Muscle layer of colon (tissue), 2 donors: Measurements from ENCODE around the gene STRADB.
"Not testable (repeated sequence)": the region's sequence is repeated elsewhere in the genome, so short reads cannot be mapped to it uniquely, and the experiment has no call there.

Source experiments
- H3K27ac ChIP-seq: one replicate; pipeline ENCODE4 v1.7.0; 2013; ENCODE audit warnings: low read depth, mild to moderate bottlenecking, low read length, moderate library complexity
- H3K27me3 ChIP-seq, 2 donors: one replicate each; pipeline ENCODE4 v1.7.0; 2013; ENCODE audit warnings: low read length in 2 of 2, mild to moderate bottlenecking in 2 of 2; ENCODE audit not compliant: insufficient read depth in 2 of 2, control insufficient read depth in 1 of 2
- H3K36me3 ChIP-seq: one replicate; pipeline ENCODE4 v1.7.0; 2013; ENCODE audit warnings: mild to moderate bottlenecking, low read length; ENCODE audit not compliant: insufficient read depth
- H3K4me1 ChIP-seq: one replicate; pipeline ENCODE4 v1.7.0; 2013; ENCODE audit warnings: mild to moderate bottlenecking, low read length; ENCODE audit not compliant: insufficient read depth
- H3K4me3 ChIP-seq, 2 donors: one replicate each; pipeline ENCODE4 v1.7.0; 2013; ENCODE audit warnings: low read length in 2 of 2, low read depth in 1 of 2, mild to moderate bottlenecking in 1 of 2, moderate library complexity in 1 of 2
- H3K9ac ChIP-seq: one replicate; pipeline ENCODE4 v1.7.0; 2013; ENCODE audit warnings: low read length
- H3K9me3 ChIP-seq: one replicate; pipeline ENCODE4 v1.7.0; 2013; ENCODE audit warnings: mild to moderate bottlenecking, low read length
- donor health status: abdominal sarcoma.
- donor health status: Adenocarcinoma of cecum.

STRADB gene

DNA sequence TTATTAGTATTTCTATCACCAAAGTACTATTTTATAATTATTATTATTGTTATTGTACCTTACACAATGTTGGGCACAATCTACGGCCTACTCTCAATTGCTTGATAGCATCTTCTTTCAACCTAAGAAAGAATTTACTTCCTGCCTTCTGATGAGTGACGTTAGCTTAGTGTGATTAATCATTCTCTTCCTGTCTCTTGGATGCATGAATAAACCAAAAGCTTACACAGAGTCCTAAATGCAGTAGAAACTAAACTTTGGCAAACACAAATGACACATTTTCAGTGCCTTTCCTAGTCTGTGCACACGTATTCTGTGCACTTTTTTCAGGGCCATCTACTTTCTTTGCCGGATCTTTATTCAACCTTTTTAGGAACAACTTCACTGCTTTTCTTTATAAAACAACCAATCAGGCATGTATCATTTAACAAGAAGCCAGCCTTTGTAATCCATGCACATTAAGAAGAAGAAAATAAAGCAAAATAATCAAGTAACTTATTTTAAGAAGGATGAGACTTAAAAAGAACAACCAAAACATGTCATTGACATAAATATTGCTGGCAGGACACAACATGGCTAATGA lies 19.4 kb upstream of the STRADB start:
- no peaks in the 10 kb centered on the region for H3K27me3 ChIP-seq
- H3K9ac ChIP-seq, result no peak overlapping the region
- H3K9me3 ChIP-seq, result no peaks in the 10 kb centered on the region
- peaks cover 18% of the 10 kb centered on the region for H3K4me1 ChIP-seq
- H3K36me3 ChIP-seq, result no peaks in the 10 kb centered on the region
- no peak overlapping the region for H3K4me3 ChIP-seq
- no peak overlapping the region for H3K27ac ChIP-seq

GRCh38 chr2:201432621-201433393 lies 18.7 kb upstream of the STRADB start:
- Histone ChIP-seq H3K36me3 (no peaks in the 10 kb centered on the region), H3K4me1 (peaks cover 18% of the 10 kb centered on the region), H3K27me3 (no peaks in the 10 kb centered on the region), H3K4me3 (no peak overlapping the region), H3K27ac (no peak overlapping the region), H3K9me3 (no peaks in the 10 kb centered on the region), H3K9ac (no peak overlapping the region)

DNA sequence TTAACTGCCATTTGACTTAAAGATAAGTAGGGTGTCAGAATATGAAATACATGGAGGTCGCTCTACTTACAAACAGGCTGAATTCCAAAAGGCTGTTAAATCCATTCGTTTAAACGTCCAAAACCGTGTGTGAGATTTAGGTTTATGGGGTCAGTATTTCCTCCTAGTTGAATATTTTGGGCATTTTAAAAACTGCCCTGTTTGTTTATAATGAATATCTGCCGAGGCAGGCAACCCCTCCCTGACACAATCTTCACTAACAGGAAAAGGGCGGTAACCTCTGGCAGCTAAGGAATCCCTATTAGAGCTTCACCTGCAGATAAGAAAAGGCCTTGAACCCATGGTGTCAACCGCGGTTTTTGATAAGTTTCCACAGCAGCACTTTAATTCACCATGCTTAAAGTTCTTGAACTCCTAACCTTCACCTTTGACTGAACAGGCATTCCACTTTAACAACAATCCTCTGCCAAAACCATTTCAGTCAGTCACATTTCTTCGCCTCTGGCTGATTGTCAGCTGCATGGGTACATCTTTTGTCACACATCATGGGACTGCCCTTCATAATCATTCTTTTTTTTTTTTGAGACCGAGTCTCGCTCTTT lies 18.0 kb upstream of the STRADB start:
- H3K36me3 ChIP-seq, result no peaks in the 10 kb centered on the region
- no peaks in the 10 kb centered on the region for H3K9me3 ChIP-seq
- H3K27me3 ChIP-seq, result no peaks in the 10 kb centered on the region
- peaks cover 18% of the 10 kb centered on the region for H3K4me1 ChIP-seq
- H3K9ac ChIP-seq, result no peak overlapping the region
- no peak overlapping the region for H3K27ac ChIP-seq
- no peak overlapping the region for H3K4me3 ChIP-seq

DNA sequence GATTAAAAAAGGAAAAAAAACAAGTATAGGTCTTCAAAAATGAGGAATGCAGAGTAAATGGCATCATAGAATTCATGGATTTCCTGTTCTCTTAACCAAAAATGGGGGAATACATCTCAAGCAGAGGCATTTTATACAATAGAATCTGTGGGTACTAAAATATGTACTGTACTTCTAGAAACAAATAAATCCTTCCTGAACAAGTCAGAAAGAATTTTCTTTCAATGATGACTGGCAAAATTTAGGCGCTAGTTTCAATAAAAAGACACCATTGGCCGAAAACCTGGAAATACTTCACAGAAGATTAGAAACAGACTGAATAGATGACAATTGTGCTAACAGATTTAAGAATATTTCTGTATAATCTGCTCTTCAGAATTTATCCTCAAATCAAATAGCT lies 15.4 kb upstream of the STRADB start:
- H3K9ac ChIP-seq, result no peak overlapping the region
- no peaks in the 10 kb centered on the region for H3K27me3 ChIP-seq
- H3K36me3 ChIP-seq, result no peaks in the 10 kb centered on the region
- H3K4me1 ChIP-seq, result peaks cover 18% of the 10 kb centered on the region
- no peak overlapping the region for H3K4me3 ChIP-seq
- H3K9me3 ChIP-seq, result no peaks in the 10 kb centered on the region
- H3K27ac ChIP-seq, result no peak overlapping the region

DNA sequence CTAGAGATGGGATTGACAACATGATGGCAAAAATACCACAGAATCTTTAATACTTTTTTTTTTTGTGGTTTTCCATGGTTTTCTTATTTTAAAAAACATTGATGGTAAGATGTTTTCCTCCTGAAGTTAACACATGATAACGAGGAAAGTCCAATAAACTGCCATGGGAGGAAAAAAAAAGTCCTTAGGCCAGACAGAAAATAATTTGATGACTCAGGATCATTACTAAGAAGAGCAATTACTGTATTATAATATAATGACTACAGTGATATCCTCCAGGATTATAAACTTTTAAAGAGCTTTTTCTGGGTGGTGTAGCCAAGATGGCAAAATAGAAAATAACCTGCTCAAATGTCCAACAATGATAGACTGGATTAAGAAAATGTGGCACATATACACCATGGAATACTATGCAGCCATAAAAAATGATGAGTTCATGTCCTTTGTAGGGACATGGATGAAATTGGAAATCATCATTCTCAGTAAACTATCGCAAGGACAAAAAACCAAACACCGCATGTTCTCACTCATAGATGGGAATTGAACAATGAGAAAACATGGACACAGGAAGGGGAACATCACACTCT lies 12.1 kb upstream of the STRADB start:
- not testable (repeated sequence) for H3K36me3 ChIP-seq, H3K4me3 ChIP-seq, H3K27me3 ChIP-seq, H3K4me1 ChIP-seq, H3K9ac ChIP-seq, H3K9me3 ChIP-seq, H3K27ac ChIP-seq

- Histone ChIP-seq H3K4me1 (no peaks in the 10 kb centered on the region), H3K9me3 (no peaks in the 10 kb centered on the region), H3K4me3 (no peak overlapping the region)
These were observed 11.4 kb upstream of the STRADB start for GRCh38 chr2:201440182-201440581.

GRCh38 chr2:201441409-201441808 lies 10.1 kb upstream of the STRADB start:
- no peaks in the 10 kb centered on the region for H3K4me1 ChIP-seq
- no peak overlapping the region for H3K9ac ChIP-seq
- no peak overlapping the region for H3K4me3 ChIP-seq
- no peaks in the 10 kb centered on the region for H3K9me3 ChIP-seq
- no peak overlapping the region for H3K27ac ChIP-seq
- H3K36me3 ChIP-seq, result no peaks in the 10 kb centered on the region
- H3K27me3 ChIP-seq, result no peaks in the 10 kb centered on the region

More at GRCh38 chr2:201440182-201440581, 11.4 kb upstream of the STRADB start:
- Histone ChIP-seq H3K36me3 (no peaks in the 10 kb centered on the region), H3K27ac (no peak overlapping the region), H3K9ac (no peak overlapping the region), H3K27me3 (no peaks in the 10 kb centered on the region)

- Histone ChIP-seq H3K27me3 (no peaks in the 10 kb centered on the region), H3K4me3 (no peak overlapping the region), H3K9ac (no peak overlapping the region), H3K4me1 (peaks cover 3% of the 10 kb centered on the region), H3K36me3 (no peaks in the 10 kb centered on the region), H3K9me3 (no peaks in the 10 kb centered on the region), H3K27ac (no peak overlapping the region)
These were observed 6.6 kb upstream of the STRADB start for GRCh38 chr2:201444746-201445465.

GRCh38 chr2:201447086-201447485 lies 4.5 kb upstream of the STRADB start:
- H3K27ac ChIP-seq, result no peak overlapping the region
- peaks cover 4% of the 10 kb centered on the region for H3K4me1 ChIP-seq
- no peaks in the 10 kb centered on the region for H3K36me3 ChIP-seq
- no peak overlapping the region for H3K4me3 ChIP-seq
- H3K27me3 ChIP-seq, result no peaks in the 10 kb centered on the region
- no peaks in the 10 kb centered on the region for H3K9me3 ChIP-seq
- H3K9ac ChIP-seq, result no peak overlapping the region

DNA sequence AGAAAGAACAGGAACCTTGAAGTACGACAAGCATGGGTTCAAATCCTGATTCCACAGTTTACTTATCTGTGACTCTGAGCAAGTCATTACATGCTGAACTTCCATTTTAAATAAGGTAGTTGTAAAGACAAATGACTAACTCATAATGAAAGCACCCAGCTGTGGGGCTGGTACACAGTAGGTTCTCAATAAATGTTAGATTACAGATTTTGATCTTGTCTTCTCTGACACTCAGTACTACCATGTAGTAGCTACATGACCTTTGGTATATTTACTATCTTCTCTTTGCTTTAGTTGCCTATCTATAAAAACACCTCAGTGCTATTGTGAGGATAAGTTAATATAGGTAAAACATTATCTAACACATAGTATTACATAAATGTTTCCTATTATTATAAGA lies 3.5 kb upstream of the STRADB start:
- Histone ChIP-seq H3K4me3 (no peak overlapping the region), H3K27ac (no peak overlapping the region), H3K27me3 (no peaks in the 10 kb centered on the region), H3K36me3 (no peaks in the 10 kb centered on the region), H3K4me1 (peaks cover 11% of the 10 kb centered on the region), H3K9me3 (no peaks in the 10 kb centered on the region), H3K9ac (no peak overlapping the region)

DNA sequence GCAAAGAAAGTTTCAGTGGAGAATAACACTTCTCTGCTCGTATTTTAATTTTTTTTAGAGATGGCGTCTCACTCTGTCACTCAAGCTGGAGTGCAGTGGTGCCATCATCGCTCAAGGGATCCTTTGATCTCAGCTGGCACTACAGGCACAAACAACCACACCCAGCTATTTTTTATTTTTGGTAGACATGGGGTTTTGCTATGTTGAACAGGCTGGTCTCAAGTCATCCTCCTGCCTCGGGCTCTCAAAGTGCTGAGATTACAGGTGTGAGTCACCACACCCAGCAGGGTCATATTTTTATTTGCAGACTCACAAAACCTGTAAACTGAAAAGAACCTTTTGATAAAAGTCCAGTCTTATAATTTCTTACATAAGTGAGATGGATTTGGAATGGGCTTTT lies 2.8 kb upstream of the STRADB start:
- Histone ChIP-seq H3K4me3 (no peak overlapping the region), H3K27me3 (no peaks in the 10 kb centered on the region), H3K4me1 (peaks cover 13% of the 10 kb centered on the region), H3K36me3 (no peaks in the 10 kb centered on the region), H3K9ac (no peak overlapping the region), H3K9me3 (no peaks in the 10 kb centered on the region), H3K27ac (no peak overlapping the region)
